Mesenchymal stem cell (in vitro differentiated cells and primary cell): ENCODE results near the gene TNFRSF8.

ENCODE experiments used
- DNase-seq: peaks from one replicate; pipeline ENCODE4 v3.0.0-alpha.2; 2013
- H2AFZ ChIP-seq: one replicate; pipeline ENCODE4 v1.6.1; 2013; ENCODE audit warnings: low read depth, mild to moderate bottlenecking, control low read depth, inconsistent platforms, low read length, moderate library complexity
- H2AK5ac ChIP-seq: 2 replicates; pipeline ENCODE4 v1.6.1; 2013; ENCODE audit warnings: low read length, moderate library complexity, mild to moderate bottlenecking, inconsistent platforms; ENCODE audit not compliant: severe bottlenecking
- H2BK120ac ChIP-seq: one replicate; pipeline ENCODE4 v1.6.1; 2013; ENCODE audit warnings: low read depth, mild to moderate bottlenecking, inconsistent platforms, low read length, moderate library complexity
- H2BK12ac ChIP-seq, 2 experiments: one replicate each; pipeline ENCODE4 v1.6.1; 2013; ENCODE audit warnings: inconsistent platforms in 2 of 2, low read length in 2 of 2, mild to moderate bottlenecking in 2 of 2, moderate library complexity in 2 of 2, control low read depth in 1 of 2
- H2BK15ac ChIP-seq: one replicate; pipeline ENCODE4 v1.6.1; 2013; ENCODE audit warnings: mild to moderate bottlenecking, low read depth, inconsistent platforms; ENCODE audit not compliant: poor library complexity, severe bottlenecking
- H2BK5ac ChIP-seq: 2 replicates; pipeline ENCODE4 v1.6.1; 2013; ENCODE audit warnings: low read depth, mild to moderate bottlenecking, low read length, control low read depth, inconsistent platforms; ENCODE audit not compliant: poor library complexity, severe bottlenecking
- H3K14ac ChIP-seq, 2 experiments: one replicate each; pipeline ENCODE4 v1.6.1; 2013; ENCODE audit warnings: inconsistent platforms in 2 of 2, low read length in 2 of 2, control low read depth in 1 of 2, mild to moderate bottlenecking in 1 of 2, moderate library complexity in 1 of 2
- H3K18ac ChIP-seq, 2 experiments: one replicate each; pipeline ENCODE4 v1.6.1; 2013; ENCODE audit warnings: inconsistent platforms in 2 of 2, low read length in 2 of 2, control low read depth in 1 of 2, low read depth in 1 of 2, mild to moderate bottlenecking in 1 of 2
- H3K23ac ChIP-seq, 2 experiments: one replicate each; pipeline ENCODE4 v1.6.1; 2013; ENCODE audit warnings: inconsistent platforms in 2 of 2, low read length in 2 of 2, mild to moderate bottlenecking in 2 of 2, moderate library complexity in 2 of 2, control low read depth in 1 of 2
- H3K27ac ChIP-seq: 2 replicates; pipeline ENCODE4 v1.5.1; 2013; ENCODE audit warnings: mild to moderate bottlenecking, moderate library complexity, low read length, control low read depth, inconsistent platforms; ENCODE audit not compliant: poor library complexity, severe bottlenecking
- H3K27me3 ChIP-seq, 2 experiments: 2 replicates each; pipeline versions ENCODE4 v1.6.1 to v1.7.0; 2013; ENCODE audit warnings: low read length in 2 of 2, mild to moderate bottlenecking in 2 of 2, moderate library complexity in 2 of 2, control low read depth in 1 of 2, inconsistent platforms in 1 of 2; ENCODE audit not compliant: control insufficient read depth in 1 of 2, insufficient read depth in 1 of 2
- H3K36me3 ChIP-seq, 2 experiments: 2 replicates each; pipeline versions ENCODE4 v1.6.1 to v1.7.0; 2013; ENCODE audit warnings: low read length in 2 of 2, control low read depth in 1 of 2, inconsistent platforms in 1 of 2, low read depth in 1 of 2, mild to moderate bottlenecking in 1 of 2; ENCODE audit not compliant: insufficient read depth in 2 of 2, control insufficient read depth in 1 of 2
- H3K4ac ChIP-seq, 2 experiments: one replicate each; pipeline ENCODE4 v1.6.1; 2013; ENCODE audit warnings: inconsistent platforms in 2 of 2, low read length in 2 of 2, mild to moderate bottlenecking in 2 of 2, moderate library complexity in 2 of 2, control low read depth in 1 of 2, low read depth in 1 of 2
- H3K4me1 ChIP-seq: 2 replicates; pipeline ENCODE4 v1.6.1; 2013; ENCODE audit warnings: low read depth, low read length, control low read depth; ENCODE audit not compliant: control insufficient read depth, insufficient read depth
- H3K4me2 ChIP-seq: 2 replicates; pipeline ENCODE4 v1.6.1; 2013; ENCODE audit warnings: low read length, mild to moderate bottlenecking, inconsistent platforms; ENCODE audit not compliant: poor library complexity, severe bottlenecking
- H3K4me3 ChIP-seq, 2 experiments: 2 replicates each; pipeline versions ENCODE4 v1.5.1 to v1.7.0; 2013; ENCODE audit warnings: low read length in 2 of 2, mild to moderate bottlenecking in 2 of 2, control low read depth in 1 of 2, low read depth in 1 of 2; ENCODE audit not compliant: insufficient read depth in 1 of 2
- H3K79me1 ChIP-seq: replicated peaks from 2 replicates; pipeline ENCODE4 v1.6.1; 2013; ENCODE audit warnings: mild to moderate bottlenecking, control low read depth, low read length, inconsistent platforms; ENCODE audit not compliant: poor library complexity, severe bottlenecking
- H3K9ac ChIP-seq: 2 replicates; pipeline ENCODE4 v1.7.0; 2013; ENCODE audit warnings: mild to moderate bottlenecking, low read length, moderate library complexity
- H3K9me3 ChIP-seq: 2 replicates; pipeline ENCODE4 v1.7.0; 2013; ENCODE audit warnings: mild to moderate bottlenecking, low read length; ENCODE audit not compliant: control insufficient read depth
- H4K8ac ChIP-seq: one replicate; pipeline ENCODE4 v1.6.1; 2013; ENCODE audit warnings: inconsistent platforms, mild to moderate bottlenecking, low read length, moderate library complexity
- H4K91ac ChIP-seq: one replicate; pipeline ENCODE4 v1.6.1; 2013; ENCODE audit warnings: mild to moderate bottlenecking, low read length, inconsistent platforms
- WGBS: methylation state at CpG from one replicate; pipeline ENCODE4 v1.1.7; 2013; ENCODE audit warnings: mixed read lengths; 5-methylcytosine and 5-hydroxymethylcytosine counted together

Gene TNFRSF8

DNA sequence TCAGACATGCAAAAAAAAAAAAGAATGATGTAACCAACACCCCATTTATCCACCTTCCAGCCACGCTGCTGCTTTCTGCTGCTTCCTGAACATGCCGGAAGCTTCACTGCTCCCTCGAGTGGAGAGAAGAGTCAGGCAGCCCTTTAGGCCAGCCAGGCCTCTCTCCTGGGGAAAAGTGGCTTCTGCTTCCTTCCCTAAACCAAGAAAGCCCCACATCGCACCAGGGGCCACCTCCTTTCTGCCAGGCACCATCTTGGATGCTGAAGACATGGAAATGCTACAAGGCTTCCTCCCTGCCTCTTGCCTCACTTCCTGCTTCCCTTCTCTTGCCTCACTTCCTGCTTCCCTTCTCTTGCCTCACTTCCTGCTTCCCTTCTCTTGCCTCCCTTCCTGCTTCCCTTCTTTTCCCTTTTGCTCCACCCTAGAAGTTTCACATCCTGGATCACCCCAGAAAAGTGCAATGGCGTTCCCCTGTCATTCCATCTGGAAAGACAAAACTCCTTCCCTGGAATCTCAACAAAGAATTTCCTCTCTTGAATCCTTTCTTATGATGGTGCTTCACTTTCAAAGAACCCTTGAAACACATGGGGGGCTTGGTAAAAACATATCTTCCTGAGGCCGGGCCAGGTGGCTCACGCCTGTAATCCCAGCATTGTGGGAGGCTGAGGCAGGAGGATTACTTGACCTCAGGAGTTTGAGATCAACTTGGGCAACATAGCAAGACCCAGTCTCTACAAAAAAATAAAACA, 18.7 kb downstream of the TNFRSF8 start:
- Histone ChIP-seq H3K4ac (no peak overlapping the region), H2BK15ac (no peak overlapping the region), H3K18ac (no peak overlapping the region), H3K79me1 (no peaks in the 10 kb centered on the region), H4K91ac (no peak overlapping the region), H3K36me3 (no peaks in the 10 kb centered on the region), H2BK5ac (no peak overlapping the region), H3K27me3 (peaks cover 20 to 26% of the 10 kb centered on the region in 2 experiments), H3K27ac (no peak overlapping the region), H3K23ac (no peak overlapping the region), H3K14ac (no peak overlapping the region), H2AFZ (peak overlapping the region; percentile 29), H3K4me1 (peaks cover 3% of the 10 kb centered on the region), H2BK12ac (no peak overlapping the region), H3K4me3 (no peak overlapping the region), H3K9ac (no peak overlapping the region), H3K9me3 (peaks cover 18% of the 10 kb centered on the region), H2BK120ac (no peak overlapping the region), H2AK5ac (no peak overlapping the region), H4K8ac (no peak overlapping the region), H3K4me2 (no peak overlapping the region)
- no peak for DNase-seq
- WGBS = 93% methylated on average over 7 of the region's 7 CpGs

DNA sequence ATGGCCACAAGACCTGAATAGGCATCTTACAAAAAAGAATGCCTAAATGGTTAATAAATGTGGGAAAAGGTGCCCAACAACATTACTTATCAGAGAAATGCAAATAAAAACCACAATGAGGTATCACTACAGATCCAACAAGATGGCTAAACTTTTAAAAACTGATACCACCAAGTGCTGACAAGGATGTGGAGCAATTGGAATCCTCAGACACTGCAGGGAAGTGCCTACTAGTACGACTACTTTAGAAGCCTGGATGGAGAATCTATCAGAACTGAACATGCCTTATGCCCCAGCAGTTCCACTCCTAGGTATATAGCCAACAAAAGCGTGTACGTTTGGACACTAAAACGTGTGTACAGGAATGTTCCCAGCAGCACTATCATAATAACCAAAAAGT, 19.9 kb downstream of the TNFRSF8 start:
- Histone ChIP-seq H3K18ac (no peak overlapping the region), H3K4me2 (no peak overlapping the region), H2AK5ac (no peak overlapping the region), H2BK120ac (no peak overlapping the region), H3K4ac (no peak overlapping the region), H3K9me3 (peaks cover 10% of the 10 kb centered on the region), H3K27ac (no peak overlapping the region), H3K4me1 (peaks cover 3% of the 10 kb centered on the region), H3K36me3 (no peaks in the 10 kb centered on the region), H3K4me3 (no peak overlapping the region), H3K79me1 (no peaks in the 10 kb centered on the region), H3K23ac (no peak overlapping the region), H4K8ac (no peak overlapping the region), H2BK15ac (no peak overlapping the region), H2BK5ac (no peak overlapping the region), H3K14ac (no peak overlapping the region), H3K9ac (no peak overlapping the region), H4K91ac (no peak overlapping the region), H3K27me3 (peaks cover 8 to 16% of the 10 kb centered on the region in 2 experiments), H2AFZ (no peak overlapping the region), H2BK12ac (no peak overlapping the region)
- no peak for DNase-seq
- WGBS = 88% methylated on average over 4 of the region's 4 CpGs

DNA sequence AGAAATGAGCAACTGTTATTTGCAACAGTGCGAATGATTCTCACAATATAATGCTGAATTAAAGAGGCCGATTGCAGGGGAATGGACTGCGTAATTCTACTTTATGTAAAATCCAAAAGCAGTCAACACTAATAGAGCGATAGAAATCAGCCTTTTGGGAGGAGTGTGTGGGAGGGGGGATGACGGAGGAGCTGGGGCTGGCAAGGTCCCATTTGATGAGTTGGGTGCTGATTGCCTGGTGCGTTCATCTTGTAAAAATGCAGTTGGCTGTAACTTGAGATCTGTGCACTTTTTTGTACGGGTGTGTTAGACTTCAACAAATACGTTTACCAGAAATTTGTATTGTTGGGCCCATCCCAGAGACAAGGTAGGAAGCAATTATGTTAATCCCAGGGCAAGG, 20.7 kb downstream of the TNFRSF8 start:
- peaks cover 1 to 8% of the 10 kb centered on the region in 2 experiments for H3K27me3 ChIP-seq
- no peaks in the 10 kb centered on the region for H3K36me3 ChIP-seq
- no peak overlapping the region for H3K23ac ChIP-seq
- H3K9me3 ChIP-seq = peaks cover 10% of the 10 kb centered on the region
- H2AK5ac ChIP-seq = no peak overlapping the region
- H3K14ac ChIP-seq = no peak overlapping the region
- peak overlapping the region; percentile 45 for H3K9ac ChIP-seq
- no peak overlapping the region for H3K4ac ChIP-seq
- DNase-seq = no peak
- H3K27ac ChIP-seq = no peak overlapping the region
- H3K4me3 ChIP-seq = no peak overlapping the region
- WGBS = 92% methylated on average over 8 of the region's 8 CpGs
- H4K8ac ChIP-seq = no peak overlapping the region
- peaks cover 3% of the 10 kb centered on the region for H3K4me1 ChIP-seq
- no peak overlapping the region for H4K91ac ChIP-seq
- no peak overlapping the region for H2AFZ ChIP-seq
- no peak overlapping the region for H3K18ac ChIP-seq
- no peaks in the 10 kb centered on the region for H3K79me1 ChIP-seq
- H2BK5ac ChIP-seq = no peak overlapping the region
- H2BK12ac ChIP-seq = no peak overlapping the region
- H2BK15ac ChIP-seq = no peak overlapping the region
- H3K4me2 ChIP-seq = no peak overlapping the region
- H2BK120ac ChIP-seq = no peak overlapping the region

DNA sequence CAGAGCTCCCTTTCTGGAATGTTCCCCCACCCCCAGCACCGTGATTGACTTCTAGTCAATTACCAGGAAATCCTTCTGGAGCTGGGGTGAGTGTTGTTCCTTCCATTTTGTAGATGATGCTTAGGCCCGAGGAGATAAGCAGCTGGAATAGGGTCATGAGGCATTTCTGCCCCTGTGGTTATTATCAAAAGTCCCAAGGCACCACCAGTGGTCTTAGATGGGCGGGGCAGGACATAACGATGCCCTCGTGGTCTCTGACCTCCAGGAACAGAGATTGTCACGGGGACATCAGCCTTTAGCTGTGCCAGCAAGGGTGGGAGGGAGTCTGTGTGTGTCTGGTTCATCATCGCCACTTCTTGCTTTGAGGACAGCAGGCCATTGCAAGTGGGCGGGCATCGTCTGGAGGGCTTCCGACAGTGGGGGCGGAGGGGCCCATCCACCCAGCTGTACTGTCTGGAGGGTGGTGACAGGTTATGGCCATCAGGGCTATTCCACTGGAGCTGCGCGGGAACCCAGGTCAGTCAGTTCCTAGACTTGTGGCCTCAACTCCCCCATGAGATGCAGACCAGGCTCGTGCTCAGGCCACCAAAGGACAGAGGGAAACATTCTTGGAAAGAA, 22.6 kb downstream of the TNFRSF8 start:
- Histone ChIP-seq H3K4me2 (no peak overlapping the region), H3K4me3 (no peak overlapping the region), H2BK5ac (no peak overlapping the region), H3K4ac (no peak overlapping the region), H4K91ac (no peak overlapping the region), H4K8ac (no peak overlapping the region), H3K27me3 (no peaks in the 10 kb centered on the region), H3K79me1 (no peaks in the 10 kb centered on the region), H2BK120ac (no peak overlapping the region), H2AK5ac (no peak overlapping the region), H2AFZ (no peak overlapping the region), H3K18ac (no peak overlapping the region), H3K9ac (no peak overlapping the region), H3K9me3 (peaks cover 10% of the 10 kb centered on the region), H3K27ac (no peak overlapping the region), H3K14ac (no peak overlapping the region), H3K4me1 (no peaks in the 10 kb centered on the region), H2BK12ac (no peak overlapping the region), H3K36me3 (no peaks in the 10 kb centered on the region), H3K23ac (no peak overlapping the region), H2BK15ac (no peak overlapping the region)
- DNase-seq = no peak
- WGBS = 84% methylated on average over 13 of the region's 14 CpGs
